GM12878 (cell line): ENCODE data around the gene ENO2. TPM values are rescaled to one million over a fixed set of nuclear protein-coding genes. Genes with fewer than 3 reads are reported as not detected.

Source experiments
- ATAC-seq: fragments of 200-7000 bp; cut with Tn5 transposase; 3 replicates; pipeline ENCODE4 v1.9.1; 2020; ENCODE audit warnings: mild to moderate bottlenecking, moderate library complexity
- BruUV-seq: library from RNA; stranded (reverse); fragments of 400-500 nt; replicated peaks from 2 replicates; lab custom pipeline; 2021; lab: Mats Ljungman, UMichigan
- CTCF ChIA-PET: fragments of 300-600 bp; sonication (Branson Sonifier 250); formaldehyde crosslinking; extraction: SDS; loops from one replicate; lab custom pipeline; 2021; ENCODE audit warnings: inconsistent platforms; lab: Yijun Ruan, JAX
- POLR2A ChIA-PET: fragments of 350-600 bp; formaldehyde crosslinking; extraction: SDS; loops from one replicate; lab custom pipeline; 2021; ENCODE audit warnings: inconsistent platforms; lab: Charles Lee
- RAD21 ChIA-PET: fragments of 300-600 bp; sonication (Branson Sonifier 250); formaldehyde crosslinking; loops from one replicate; lab custom pipeline; 2023; ENCODE audit warnings: antibody characterized with exemption; ENCODE audit not compliant: unreplicated experiment; lab: Charles Lee
- SMC1A ChIA-PET: fragments of 300-600 bp; sonication (Branson Sonifier 250); formaldehyde crosslinking; loops from one replicate; lab custom pipeline; 2023; ENCODE audit not compliant: unreplicated experiment, uncharacterized antibody; lab: Charles Lee
- DNase-seq: peaks from one replicate; pipeline ENCODE4 v3.0.0-alpha.2; 2011; ENCODE audit warnings: low read depth, low spot score
- FAIRE-seq: peaks from 3 replicates; lab custom pipeline; 2011; peaks lifted over from hg19 to GRCh38; lab: Jason Lieb, UNC
- H2AFZ ChIP-seq: 2 replicates; pipeline ENCODE4 v1.6.0; 2011; ENCODE audit warnings: low read depth, low read length, control low read depth; ENCODE audit not compliant: control insufficient read depth
- H3K27ac ChIP-seq: 2 replicates; pipeline ENCODE4 v1.5.1; 2011; ENCODE audit warnings: control low read depth; ENCODE audit not compliant: control insufficient read depth, insufficient read depth
- H3K27me3 ChIP-seq, 2 experiments: replicated peaks in 1 of 2; 2 replicates each; pipeline versions ENCODE4 v1.6.0 to v1.6.1; 2011; ENCODE audit warnings: low read length in 1 of 2; ENCODE audit not compliant: control insufficient read depth in 2 of 2, insufficient read depth in 2 of 2
- H3K36me3 ChIP-seq, 2 experiments: 2 replicates each; pipeline ENCODE4 v1.5.1; 2011; ENCODE audit warnings: low read length in 1 of 2; ENCODE audit not compliant: control insufficient read depth in 2 of 2, insufficient read depth in 2 of 2
- H3K4me1 ChIP-seq: 2 replicates; pipeline ENCODE4 v1.6.1; 2011; ENCODE audit warnings: mild to moderate bottlenecking, low read length, moderate library complexity, mixed read lengths; ENCODE audit not compliant: control insufficient read depth, insufficient read depth
- H3K4me2 ChIP-seq: 2 replicates; pipeline ENCODE4 v1.6.0; 2011; ENCODE audit warnings: control low read depth; ENCODE audit not compliant: control insufficient read depth, insufficient read depth
- H3K4me3 ChIP-seq: fragments of 200-600 bp; sonication (generic); 2 replicates; pipeline ENCODE4 v1.5.1; 2016
- H3K79me2 ChIP-seq: 2 replicates; pipeline ENCODE4 v1.6.0; 2011; ENCODE audit warnings: low read length; ENCODE audit not compliant: control insufficient read depth, insufficient read depth
- H3K9ac ChIP-seq: 2 replicates; pipeline ENCODE4 v1.8.0; 2011; ENCODE audit warnings: low read length, control low read depth, mixed read lengths; ENCODE audit not compliant: control insufficient read depth, insufficient read depth
- H3K9me3 ChIP-seq: replicated peaks from 3 replicates; pipeline ENCODE4 v1.5.1; 2011; ENCODE audit warnings: mild to moderate bottlenecking, low read length; ENCODE audit not compliant: control insufficient read depth, insufficient read depth
- H4K20me1 ChIP-seq: 2 replicates; pipeline ENCODE4 v1.6.0; 2011; ENCODE audit not compliant: control insufficient read depth, insufficient read depth
- ATF3 ChIP-seq: IDR thresholded peaks from 2 replicates; pipeline ENCODE4 v1.6.1; 2011; ENCODE audit warnings: low read depth, mild to moderate bottlenecking, low read length, moderate library complexity, borderline replicate concordance; ENCODE audit errors: extremely low read depth
- BHLHE40 ChIP-seq, 2 experiments: fragments of 450-650 bp in 1 of 2; IDR thresholded peaks; 2 replicates each; pipeline ENCODE4 v1.6.1; 2011 to 2017; ENCODE audit warnings: low read depth in 2 of 2, borderline replicate concordance in 1 of 2, improper control_type of control experiment in 1 of 2, low read length in 1 of 2, mild to moderate bottlenecking in 1 of 2
- DPF2 ChIP-seq: fragments of 450-650 bp; IDR thresholded peaks from 2 replicates; pipeline ENCODE4 v1.6.1; 2017; ENCODE audit warnings: mild to moderate bottlenecking
- FOS ChIP-seq: IDR thresholded peaks from 3 replicates; pipeline ENCODE4 v1.6.1; 2011; ENCODE audit warnings: borderline replicate concordance; ENCODE audit not compliant: insufficient read length; ENCODE audit errors: extremely low read depth
- HDGF ChIP-seq: fragments of 450-650 bp; IDR thresholded peaks from 2 replicates; pipeline ENCODE4 v1.6.1; 2016; ENCODE audit warnings: antibody characterized with exemption
- IRF5 ChIP-seq: fragments of 450-650 bp; IDR thresholded peaks from 2 replicates; pipeline ENCODE4 v1.6.1; 2017; ENCODE audit warnings: borderline replicate concordance
- KAT2A ChIP-seq: conservative IDR thresholded peaks from 2 replicates; pipeline ENCODE4 v1.6.1; 2011; ENCODE audit warnings: low read depth, low read length; ENCODE audit not compliant: control insufficient read depth
- MLLT1 ChIP-seq: fragments of 450-650 bp; IDR thresholded peaks from 2 replicates; pipeline ENCODE4 v1.6.1; 2016; ENCODE audit warnings: mild to moderate bottlenecking
- POLR2AphosphoS5 ChIP-seq: IDR thresholded peaks from 2 replicates; pipeline ENCODE4 v1.6.1; 2011; ENCODE audit warnings: mild to moderate bottlenecking, low read length, inconsistent platforms
- RELB ChIP-seq: fragments of 450-650 bp; IDR thresholded peaks from 2 replicates; pipeline ENCODE4 v1.6.1; 2017; ENCODE audit warnings: low read depth, mild to moderate bottlenecking, moderate library complexity
- RFX5 ChIP-seq: IDR thresholded peaks from 2 replicates; pipeline ENCODE4 v1.6.1; 2011; ENCODE audit warnings: low read depth, low read length, improper control_type of control experiment
- ZNF687 ChIP-seq: fragments of 450-650 bp; IDR thresholded peaks from 2 replicates; pipeline ENCODE4 v1.6.1; 2017; ENCODE audit warnings: mild to moderate bottlenecking, moderate library complexity
- WGBS: methylation state at CpG from one replicate; pipeline ENCODE4 v1.1.6; 2016; ENCODE audit warnings: low lambda C conversion rate; ENCODE audit not compliant: insufficient replicate concordance, insufficient coverage; ENCODE audit errors: missing lambda C conversion rate; 5-methylcytosine and 5-hydroxymethylcytosine counted together
- in situ Hi-C: fragments of 300-500 bp; cut with MboI; formaldehyde crosslinking; loops from 9 replicates; pipeline ENCODE4 v1.14.3; 2018; ENCODE audit warnings: mixed read lengths
- intact Hi-C: fragments of 100-400 bp; cut with micrococcal nuclease; formaldehyde crosslinking; loops from one replicate; pipeline ENCODE4 v1.14.2; 2022; ENCODE audit not compliant: unreplicated experiment
- polyA plus RNA-seq, 11 experiments: library from polyadenylated mRNA; depleted of rRNA in 4 of 11; unstranded in 6 of 11; stranded (reverse) in 5 of 11; fragments of >200 nt; fragmentation: Nextera tagmentation in 4 of 11; fragmentation: Illumina TruSeq in 1 of 11; extraction: Ambion mirVana in 4 of 11; extraction: Trizol in 1 of 11; gene quantifications; 1 replicate in 1 of 11; 2 replicates in 10 of 11; pipeline versions ENCODE4 v1.2.1 to v1.2.3, GENCODE V29; 2011 to 2016; ENCODE audit warnings: inconsistent platforms in 2 of 11, missing spikeins in 2 of 11, low read depth in 1 of 11
- total RNA-seq, 4 experiments: library from RNA; depleted of rRNA in 3 of 4; stranded (reverse); fragments of >200 nt in 3 of 4; fragmentation: Illumina TruSeq in 1 of 4; extraction: Trizol in 1 of 4; gene quantifications; 2 replicates each; pipeline versions ENCODE4 v1.2.1 to v1.2.3, GENCODE V29; 2013 to 2021

The ENO2 gene
- total and polyA plus RNA-seq, 10 of the 15 experiments (the other 5 are each of a cell fraction or from before 2014, with no cell fraction given) = 24.8 to 196 (median 43.1) TPM

- intact Hi-C loops (no loop called here), in situ Hi-C loops (loop anchor here (25.0 kb wide), 1 partner anchor 1681 kb away; no protein-coding TSS in a partner anchor)
- FAIRE-seq (no peak), ATAC-seq (0 out of 3 replicates have a peak, but pooled peaks have one; percentile 0), DNase-seq (no peak)
- 9% methylated on average over 28 of the region's 28 CpGs for WGBS
- Histone ChIP-seq H2AFZ (no peak overlapping the region), H3K79me2 (peaks cover 98% of the 10 kb centered on the region), H3K9ac (peak overlapping the region; percentile 63), H3K9me3 (no peaks in the 10 kb centered on the region), H3K4me1 (peaks cover 75% of the 10 kb centered on the region), H3K4me2 (peak overlapping the region; percentile 99), H3K27me3 (no peaks in the 10 kb centered on the region), H4K20me1 (no peaks in the 10 kb centered on the region), H3K4me3 (peak overlapping the region; percentile 95; the same call in 1 of the 2 replicates), H3K36me3 (peaks cover 11 to 39% of the 10 kb centered on the region in 2 experiments), H3K27ac (peak overlapping the region; percentile 99)
- ChIA-PET RAD21 (interaction anchor here (1.2 to 13.5 kb wide), 3 partner anchors 10 to 203 kb away, joined by 3 to 426 read pairs (median 6); partner anchors contain the start of genes C12orf57, C1RL, MLF2 and RNU7-1), POLR2A (interaction anchor here (1.2 to 13.5 kb wide), 3 partner anchors 9 to 31 kb away, joined by 4 to 524 read pairs (median 7); partner anchors contain the start of genes C12orf57, PTPN6 and RNU7-1), CTCF (interaction anchor here (1.0 to 13.2 kb wide), 3 partner anchors 8 to 31 kb away, joined by 3 to 645 read pairs (median 6); partner anchors contain the start of genes C12orf57, PTPN6 and RNU7-1), SMC1A (interaction anchor here (0.9 to 13.2 kb wide), 5 partner anchors 8 to 30 kb away, joined by 3 to 395 read pairs (median 3); partner anchors contain the start of genes C12orf57, PTPN6 and RNU7-1)
- BruUV-seq = no TSS peak
- no peak for TF ChIP-seq IRF5
- TF ChIP-seq BHLHE40 (IDR thresholded peaks at IDR 0.05; ENCODE audit: borderline replicate concordance in 1 of 2, low read depth in 2 of 2, low read length in 1 of 2) = peak; percentile 51 to 67; a peak in 3 of 4 replicates
- TF ChIP-seq DPF2 = peak; percentile 54; the same call in 1 of the 2 replicates
- 0 out of 2 replicates have a peak, but pooled peaks have one; percentile 32 for TF ChIP-seq MLLT1
- TF ChIP-seq ATF3 = no peak
- peak; percentile 35; the same call in 1 of the 2 replicates for TF ChIP-seq POLR2AphosphoS5
- TF ChIP-seq RELB = no peak
- TF ChIP-seq FOS = no peak
- TF ChIP-seq RFX5 = no peak
- peak; percentile 61; the same call in 1 of the 2 replicates for TF ChIP-seq HDGF
- TF ChIP-seq KAT2A = no peak
- peak; percentile 85 for TF ChIP-seq ZNF687
Observed at GRCh38 chr12:6956021-6956727, 41.8 kb downstream of the ENO2 start.
